GM21390 (cell line): ENCODE results near the gene MITF.

ENCODE experiments used
- ATAC-seq: cut with Tn5 transposase; IDR thresholded peaks from one replicate; pipeline ENCODE4 v1.9.1; 2021; ENCODE audit not compliant: unreplicated experiment

MITF gene

DNA sequence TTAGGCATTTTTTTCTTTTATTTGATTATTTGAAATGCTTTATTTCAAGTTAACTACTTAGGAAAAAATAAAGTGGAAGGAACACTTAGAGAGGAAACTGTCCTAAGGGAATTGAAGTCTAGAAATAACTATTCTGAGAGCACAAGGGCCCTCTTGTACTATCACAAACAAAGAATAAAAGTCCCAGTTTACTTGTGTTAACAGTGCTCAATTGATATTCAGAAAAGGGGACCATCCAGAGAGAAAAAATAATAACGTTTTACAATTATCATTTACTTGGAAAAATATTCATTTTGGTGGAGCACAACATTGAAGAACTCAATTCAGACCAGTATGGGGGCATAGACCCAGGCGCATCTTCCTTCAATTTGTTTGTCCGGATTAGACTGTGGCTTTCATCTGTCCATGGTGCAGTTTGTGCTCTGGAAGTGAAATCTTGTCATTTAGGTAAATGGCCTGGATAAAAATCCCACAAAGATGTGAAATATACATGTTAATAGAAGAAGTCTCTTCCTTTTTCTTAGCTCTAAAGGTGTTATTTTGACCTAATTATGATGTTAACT, 205.7 kb downstream of the MITF start:
- no peak for ATAC-seq

DNA sequence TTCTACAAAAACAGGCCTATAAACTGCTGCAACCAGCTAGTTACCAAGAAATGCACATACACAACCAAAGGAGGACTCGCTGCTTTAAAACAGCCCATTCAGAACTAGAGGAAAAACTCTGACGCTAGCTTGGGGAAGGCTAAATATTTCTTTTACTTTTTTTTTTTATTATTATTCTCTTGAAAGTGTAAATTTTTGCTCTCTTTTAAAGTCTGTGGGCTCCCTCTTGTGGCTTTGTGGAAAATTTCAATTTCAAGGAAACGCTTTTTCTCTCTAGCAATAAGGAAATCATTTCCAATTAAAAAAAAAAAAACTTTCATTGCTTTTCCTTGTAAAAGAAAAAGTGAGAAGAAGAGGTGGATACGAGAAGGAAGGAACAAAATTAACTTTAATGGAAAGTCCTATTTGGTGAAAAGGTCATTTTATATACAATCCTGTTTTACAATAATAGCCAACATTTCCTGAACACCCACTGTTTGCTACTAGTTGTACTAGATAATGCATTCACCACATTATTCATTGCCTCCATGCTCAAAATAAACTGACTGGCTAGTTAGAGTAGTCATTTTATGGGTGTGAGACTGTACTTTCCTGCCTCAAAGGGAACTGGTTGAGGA, 209.1 kb downstream of the MITF start:
- ATAC-seq = no peak

DNA sequence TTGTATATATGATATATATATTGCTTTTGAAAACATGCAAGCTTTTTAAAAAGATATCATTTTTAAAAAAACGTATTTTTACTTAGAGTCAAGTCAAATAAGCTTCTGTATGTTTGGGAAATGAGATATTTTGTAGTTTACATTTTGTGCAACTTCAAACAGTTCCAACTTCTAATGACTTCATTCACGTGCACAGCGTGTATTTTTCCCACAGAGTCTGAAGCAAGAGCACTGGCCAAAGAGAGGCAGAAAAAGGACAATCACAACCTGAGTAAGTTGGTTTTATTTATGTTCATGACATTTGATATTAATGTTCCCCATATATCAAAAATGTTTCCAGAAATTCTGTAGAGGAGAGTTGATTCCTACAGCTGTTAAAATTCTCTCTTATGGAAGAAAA, 212.4 kb downstream of the MITF start:
- no peak for ATAC-seq

DNA sequence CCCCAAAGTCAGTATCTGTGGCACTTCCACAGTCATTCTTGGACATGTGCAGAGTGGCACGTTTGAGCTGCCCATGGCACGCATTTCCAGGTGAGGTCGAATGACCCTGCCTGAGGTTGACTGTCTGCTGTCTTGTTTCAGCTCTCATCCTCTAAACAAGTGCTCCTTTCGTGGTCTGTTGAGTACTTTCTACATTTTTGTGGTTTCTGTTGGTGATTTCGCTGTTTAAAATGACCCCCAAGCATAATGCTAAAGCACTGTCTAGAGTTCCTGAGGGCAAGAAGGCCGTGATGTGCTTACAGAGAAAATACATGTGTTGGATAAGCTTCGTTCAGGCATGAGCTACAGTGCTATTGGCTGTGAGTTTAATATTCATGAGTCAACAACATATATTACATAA, 220.3 kb downstream of the MITF start:
- ATAC-seq = no peak

DNA sequence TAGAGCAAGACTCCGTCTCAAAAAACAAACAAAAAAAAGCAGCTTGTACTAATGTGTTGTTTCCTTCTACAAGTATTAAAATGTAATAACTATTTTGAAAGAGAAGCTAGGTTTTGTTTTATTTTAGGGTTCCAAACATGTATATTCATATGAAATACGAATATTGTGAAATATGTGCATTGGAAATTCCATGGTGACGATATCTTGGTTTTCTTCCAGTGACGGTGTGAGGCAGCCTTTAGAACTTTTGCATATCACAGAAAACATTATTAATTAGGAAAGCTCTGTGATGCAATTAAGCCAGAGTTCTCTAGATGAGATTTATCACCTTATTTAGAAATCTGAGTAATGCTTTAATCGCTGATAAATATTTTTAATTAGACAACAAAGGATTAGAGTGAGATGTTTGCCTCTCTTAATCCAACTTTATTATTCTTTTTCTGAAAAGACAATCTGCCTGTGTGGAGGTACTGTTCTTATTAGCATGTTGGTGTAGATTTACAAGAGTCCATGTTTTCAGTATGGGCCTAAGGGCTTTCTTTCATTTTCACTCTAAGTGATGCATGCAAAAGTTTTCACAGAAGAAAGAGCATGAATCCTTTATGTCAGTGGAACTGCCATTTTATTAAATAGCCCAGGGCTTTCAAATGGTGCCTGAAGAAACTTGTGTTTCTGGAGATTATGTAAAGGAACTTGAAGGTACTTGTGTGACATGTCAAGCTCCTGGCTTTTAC, 222.6 kb downstream of the MITF start:
- ATAC-seq = no peak

DNA sequence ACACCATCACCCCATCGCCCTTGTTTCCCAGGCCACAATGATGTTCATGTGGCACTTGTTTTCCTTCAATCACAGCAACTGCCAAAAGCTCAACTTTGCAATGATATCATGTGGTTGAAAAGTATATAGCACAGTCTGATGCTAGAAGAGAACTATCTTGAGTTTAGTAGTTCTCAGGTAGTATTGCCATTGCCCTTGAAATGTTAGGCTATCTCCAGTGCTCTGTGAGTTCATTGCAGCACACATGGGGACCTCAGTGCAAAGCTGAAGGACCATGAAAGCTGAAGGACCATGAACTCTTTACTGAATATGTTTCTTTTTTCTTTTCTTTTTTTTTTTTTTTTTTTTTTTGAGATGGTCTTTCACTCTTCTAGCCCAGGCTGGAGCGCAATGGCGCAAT, 224.4 kb downstream of the MITF start:
- ATAC-seq = no peak

DNA sequence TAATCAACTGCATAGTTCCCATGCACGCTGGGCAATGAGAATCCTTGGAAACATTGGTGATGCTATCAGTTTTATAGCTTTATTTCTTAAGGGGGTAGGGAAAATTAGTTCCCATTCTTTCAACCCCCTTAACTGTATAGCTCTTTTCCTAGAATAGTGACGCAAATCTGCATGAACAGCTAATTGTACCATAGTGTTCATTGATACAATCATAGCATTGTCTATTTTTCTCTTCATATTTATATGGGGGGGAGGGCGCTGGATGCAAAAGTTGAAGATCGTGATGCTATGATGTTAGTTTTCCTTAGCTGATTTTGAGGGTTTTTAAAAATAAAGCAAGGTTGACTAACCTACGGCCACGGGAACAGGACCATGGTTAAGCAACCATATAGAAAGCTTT, 227.9 kb downstream of the MITF start:
- ATAC-seq = no peak

DNA sequence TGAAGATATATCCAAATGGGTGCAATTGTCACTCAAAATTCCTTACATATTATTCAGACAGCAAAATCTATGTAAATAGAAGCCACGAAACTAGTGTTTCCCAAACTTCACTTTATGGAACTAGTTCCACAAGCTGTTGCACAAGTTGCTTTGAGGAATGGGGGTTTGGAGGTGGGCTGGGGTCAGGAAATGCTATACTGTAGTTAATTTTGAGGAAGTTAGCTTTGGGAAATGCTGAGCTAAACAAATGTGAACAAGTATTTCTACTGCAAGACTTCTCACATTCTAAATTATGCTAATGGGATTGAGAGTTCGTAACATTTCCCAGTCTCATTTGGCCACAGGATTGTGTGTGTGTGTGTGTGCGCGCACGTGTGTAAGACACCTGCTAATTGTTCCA, 231.6 kb downstream of the MITF start:
- no peak for ATAC-seq

DNA sequence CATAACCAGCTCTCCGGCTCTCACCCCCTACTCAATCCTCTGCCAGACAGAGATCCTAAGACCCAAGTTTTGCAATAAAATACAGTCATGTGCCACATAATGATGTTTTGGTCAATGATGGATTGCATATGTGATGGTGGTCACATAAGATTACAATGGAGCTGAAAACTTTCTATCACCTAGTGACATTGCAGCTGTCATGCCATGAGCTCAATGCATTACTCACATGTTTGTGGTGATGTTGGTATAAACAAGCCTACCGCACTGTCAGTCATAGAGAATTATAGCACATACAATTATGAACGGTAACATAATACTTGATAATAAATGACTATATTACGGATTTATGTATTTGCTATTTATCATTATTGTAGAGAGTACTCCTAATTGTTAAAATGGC, 233.4 kb downstream of the MITF start:
- no peak for ATAC-seq

DNA sequence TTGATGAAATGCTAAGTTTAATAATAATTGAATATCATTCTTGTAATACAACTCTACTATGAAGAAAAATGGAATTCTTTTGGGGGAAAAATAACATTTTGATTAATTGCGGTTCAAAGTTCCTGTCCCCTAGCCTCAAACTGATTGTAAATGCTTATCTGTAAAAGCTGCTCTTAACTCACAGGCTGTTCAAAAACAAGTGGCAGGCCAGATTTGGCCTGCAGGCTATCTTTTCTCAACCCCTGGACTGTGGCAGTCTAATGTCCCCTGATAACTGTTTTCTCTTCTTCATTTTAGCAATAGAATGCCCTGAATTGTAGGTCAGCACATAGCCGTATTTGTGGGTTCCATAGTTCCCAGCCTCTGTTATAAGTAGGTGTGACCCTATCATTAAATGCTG, 236.8 kb downstream of the MITF start:
- no peak for ATAC-seq

DNA sequence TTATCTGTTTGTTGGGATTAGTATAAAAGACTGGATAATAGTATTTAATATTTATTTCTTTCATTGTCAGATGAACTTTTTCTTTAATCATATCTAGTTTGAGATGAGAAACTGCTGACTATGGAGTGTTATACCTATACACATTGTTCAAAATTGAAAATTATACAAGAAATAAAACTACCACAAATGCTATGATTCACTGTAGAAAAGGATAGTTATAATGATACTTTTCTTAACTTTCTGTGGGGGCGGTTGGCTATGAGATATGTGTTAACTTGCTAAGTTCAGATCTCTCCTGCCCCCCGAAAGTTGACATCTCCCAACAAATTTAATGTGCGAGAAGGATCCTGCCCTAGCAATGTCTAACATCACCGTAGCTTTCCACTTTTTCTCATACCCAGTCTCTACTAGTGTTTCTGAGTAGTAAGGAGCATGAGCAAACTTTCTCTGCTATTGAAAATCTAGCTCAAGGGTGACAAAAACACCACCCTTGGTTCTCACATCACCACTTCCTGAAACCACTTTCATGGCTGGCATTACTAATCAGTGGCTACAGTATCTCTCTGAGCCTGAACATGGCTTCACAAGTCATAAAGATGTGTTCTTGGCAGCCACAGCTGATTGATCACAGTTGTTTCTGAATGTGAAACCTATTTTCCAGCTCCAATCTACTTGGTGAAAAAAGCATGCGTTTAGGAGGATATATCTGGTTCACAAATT, 244.4 kb downstream of the MITF start:
- ATAC-seq = no peak

DNA sequence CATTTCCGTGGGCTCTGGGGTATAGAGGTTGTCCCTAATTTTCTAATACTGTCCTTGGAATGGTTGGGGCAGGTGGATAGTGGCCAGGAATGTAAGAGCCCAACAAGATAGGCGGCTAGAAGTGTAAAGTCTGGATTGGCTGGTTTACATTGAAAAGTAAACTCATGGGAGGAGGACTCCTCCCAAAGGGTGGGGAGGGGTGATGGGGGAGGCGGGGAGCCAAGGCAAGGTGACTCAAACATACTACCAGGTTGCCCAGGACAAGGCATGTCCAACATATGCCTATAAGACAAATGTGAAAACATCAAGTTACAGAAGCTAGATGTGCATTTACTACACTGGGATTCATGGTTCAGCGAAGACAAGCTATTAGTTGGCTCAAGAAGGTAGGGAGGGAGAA, 246.0 kb downstream of the MITF start:
- no peak for ATAC-seq

DNA sequence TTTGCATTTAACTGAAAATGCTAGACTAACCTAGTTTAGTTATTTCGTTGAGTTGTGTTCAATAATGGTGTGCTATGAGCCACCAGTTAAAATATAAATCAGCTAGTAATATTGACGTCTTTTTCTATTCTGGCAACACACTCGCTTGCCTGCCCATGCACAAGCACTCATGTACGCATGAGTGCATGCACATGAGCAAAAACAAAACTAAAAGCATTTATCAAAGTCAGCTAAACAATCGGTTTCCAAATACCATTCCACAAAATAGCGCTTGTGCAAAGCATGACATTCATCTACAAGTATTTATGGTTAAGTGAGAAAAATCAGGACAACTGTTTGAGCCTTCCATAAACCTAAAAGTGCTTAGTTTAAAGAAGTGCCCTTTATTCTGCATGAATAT, 247.2 kb downstream of the MITF start:
- ATAC-seq = no peak

DNA sequence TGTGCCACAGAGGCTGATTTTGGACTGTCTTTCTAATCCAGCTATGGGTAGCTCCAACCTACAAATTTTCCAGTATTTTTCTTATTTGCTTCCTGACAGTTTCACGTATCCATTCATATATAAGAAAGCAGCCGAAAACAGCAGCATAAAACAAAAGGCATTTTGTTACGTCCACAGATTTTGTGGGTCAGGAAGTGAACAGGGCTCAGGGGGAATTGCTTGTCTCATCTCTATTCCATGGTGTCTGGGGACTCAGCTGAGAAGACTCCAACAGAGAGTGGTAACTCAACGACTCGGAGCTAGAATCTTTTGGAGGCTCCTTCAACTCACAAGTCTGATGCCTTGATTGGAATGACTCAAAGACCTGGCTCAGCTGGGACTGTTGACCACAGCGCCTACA, 248.6 kb downstream of the MITF start:
- no peak for ATAC-seq

DNA sequence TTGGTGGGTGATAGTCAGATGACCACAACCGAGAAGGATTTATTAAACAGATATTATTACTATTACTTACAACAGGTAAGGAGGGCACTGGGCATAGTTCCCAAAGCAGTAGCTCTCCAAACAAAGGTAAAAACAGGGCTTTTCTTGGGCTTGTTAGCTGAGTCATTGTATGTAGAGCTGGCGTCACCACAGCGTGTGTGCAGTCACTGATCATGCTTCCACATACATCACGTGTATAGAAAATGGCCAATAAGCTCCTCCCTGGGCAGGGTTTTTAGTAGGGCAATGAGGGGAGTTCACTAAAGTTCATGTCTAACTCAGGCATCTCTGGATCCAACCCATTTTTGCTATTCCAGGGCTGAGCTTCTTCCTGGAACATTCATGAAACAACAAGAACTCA, 254.5 kb downstream of the MITF start:
- no peak for ATAC-seq

DNA sequence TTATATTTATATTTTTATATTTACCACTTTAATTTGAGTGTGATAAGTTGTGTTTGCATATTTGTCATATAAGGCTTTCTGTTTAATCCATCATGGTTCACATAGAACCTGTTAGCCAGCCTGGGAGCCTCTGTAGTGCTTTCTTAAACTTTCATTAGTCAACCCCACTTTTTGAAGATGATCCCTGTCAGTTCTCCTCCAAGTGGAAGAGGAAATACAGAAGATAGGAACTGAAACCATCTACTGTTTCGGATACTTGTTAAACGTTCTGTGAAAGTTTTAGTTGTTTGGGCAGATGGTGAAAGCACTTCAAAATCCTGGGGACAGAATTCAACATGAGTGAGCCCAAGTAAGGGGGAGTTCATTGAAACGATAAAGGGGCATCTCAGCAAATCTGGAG, 255.7 kb downstream of the MITF start:
- no peak for ATAC-seq

DNA sequence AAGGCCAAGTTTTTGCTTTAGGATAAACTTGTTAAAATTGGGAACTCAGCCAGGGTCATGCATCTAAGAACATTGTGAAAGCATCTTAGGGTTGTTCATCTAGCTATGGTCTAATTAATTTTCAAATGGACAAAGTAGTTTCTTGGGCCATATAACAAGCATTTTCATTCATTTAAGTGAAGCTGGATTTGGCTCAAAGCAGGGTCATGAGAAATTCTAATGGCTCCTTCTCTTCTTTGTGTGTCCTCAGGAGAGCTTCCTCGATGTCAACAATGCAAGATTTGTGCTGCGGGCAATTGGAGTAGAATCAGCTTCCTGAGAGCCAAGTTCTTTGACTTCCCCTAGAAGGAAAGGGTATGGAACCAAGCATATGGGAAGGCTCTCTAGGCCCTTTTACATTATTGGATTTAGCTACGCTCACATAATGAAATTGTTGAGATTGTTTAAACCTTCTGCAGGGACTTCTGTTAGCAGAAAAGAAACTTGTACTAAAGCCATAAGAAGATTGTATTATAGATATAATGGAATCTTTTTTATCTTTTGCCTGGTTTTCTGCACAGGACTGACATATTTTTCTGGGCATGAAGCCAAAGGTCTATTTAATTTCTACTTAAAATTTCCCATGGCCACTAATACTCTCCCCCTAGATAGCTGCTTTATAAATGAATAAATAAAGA, 258.5 kb downstream of the MITF start:
- ATAC-seq = no peak

DNA sequence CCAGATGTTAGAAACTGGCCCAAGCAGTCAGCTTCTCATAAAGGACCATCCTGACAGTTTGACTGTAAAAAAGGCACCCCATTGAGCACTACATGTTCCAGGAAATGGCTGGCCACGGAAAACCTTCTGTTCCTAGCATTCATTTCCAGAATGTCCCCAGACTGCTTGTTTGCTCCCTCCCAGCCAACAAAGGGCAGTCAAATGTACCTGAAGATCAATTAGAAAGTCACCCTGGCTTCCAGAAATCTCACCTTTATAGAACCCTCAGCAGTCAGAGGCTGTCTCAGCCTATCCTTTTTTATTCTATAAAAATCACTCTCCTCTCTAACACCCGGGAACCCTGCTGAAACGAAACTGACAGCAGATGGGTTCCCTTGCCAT, 259.5 kb downstream of the MITF start:
- ATAC-seq = no peak

DNA sequence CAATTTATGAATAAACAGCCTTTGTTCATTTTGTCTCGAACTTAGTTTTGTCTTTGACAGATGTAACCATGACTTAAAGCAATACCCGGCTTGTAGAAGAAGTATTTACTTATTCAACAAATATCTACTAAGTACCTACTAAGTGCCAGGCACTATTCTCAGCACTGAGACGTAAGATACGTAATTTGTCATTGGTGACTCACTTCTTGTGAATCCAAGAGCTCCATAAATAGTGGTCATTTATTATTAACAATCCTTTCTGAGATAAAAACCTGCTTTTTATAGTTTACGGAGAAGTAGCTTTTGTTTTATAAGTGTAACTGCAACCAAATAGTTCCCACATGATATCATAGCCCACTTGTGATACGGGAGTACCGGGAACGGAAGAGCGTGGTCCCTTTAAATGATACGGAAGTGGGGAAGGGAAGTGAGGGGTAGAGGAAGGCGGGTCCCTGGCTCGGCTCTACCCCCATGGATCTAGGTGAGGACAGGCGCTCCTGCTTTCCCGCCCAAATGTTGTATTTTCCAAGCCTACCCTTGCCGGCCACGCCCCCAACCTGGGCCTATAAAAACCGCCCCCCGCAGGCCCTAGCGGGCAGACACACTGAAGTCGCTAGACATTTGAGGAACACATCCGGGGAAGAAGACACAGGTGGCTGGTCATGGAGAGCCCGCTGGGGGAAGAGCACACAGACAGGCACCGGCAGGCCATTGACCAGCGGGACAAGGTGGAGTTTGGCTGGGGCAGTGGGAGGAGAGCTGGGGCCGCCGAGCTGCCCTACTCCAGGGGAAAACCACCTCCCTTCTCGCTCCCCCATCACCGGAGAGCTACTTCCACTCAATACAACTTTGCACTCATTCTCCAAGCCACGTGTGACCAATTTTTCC, 260.1 kb downstream of the MITF start, which contains the start of gene SAMMSON:
SAMMSON (plus strand) TSS at position 594 of the 888 bp plus-strand sequence.
- no peak for ATAC-seq

DNA sequence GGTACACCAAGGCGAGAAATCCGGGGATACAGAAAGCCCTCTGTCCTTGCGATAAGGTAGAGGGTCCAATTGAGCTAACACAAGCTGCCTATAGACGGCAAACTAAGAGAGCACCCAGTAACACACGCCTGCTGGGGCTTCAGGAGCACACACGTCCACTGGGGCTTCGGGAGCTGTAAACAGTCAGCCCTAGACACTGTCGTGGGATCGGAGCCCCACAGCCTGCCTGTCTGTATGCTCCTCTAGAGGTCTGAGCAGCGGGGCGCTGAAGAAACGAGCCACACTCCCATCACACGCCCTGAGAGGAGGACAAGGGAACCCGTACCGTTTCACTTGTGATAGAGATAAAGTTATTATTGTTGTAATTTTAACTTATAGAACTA, 260.8 kb downstream of the MITF start:
- ATAC-seq = no peak
